GM18507 (cell line): ENCODE results near the gene SYNJ2.

Experiments
- DNase-seq: peaks from one replicate; pipeline ENCODE4 v3.0.0; 2011; ENCODE audit warnings: low read depth; ENCODE audit not compliant: insufficient read length; ENCODE audit errors: extremely low spot score
- FAIRE-seq: peaks from 2 replicates; lab custom pipeline; 2011; peaks lifted over from hg19 to GRCh38; lab: Jason Lieb, UNC

Gene SYNJ2

GRCh38 chr6:158033751-158034702, 52.4 kb downstream of the SYNJ2 start:
- FAIRE-seq = no peak
- DNase-seq = no peak

- DNase-seq (no peak), FAIRE-seq (no peak)
Measured at GRCh38 chr6:158036261-158036660, 54.6 kb downstream of the SYNJ2 start.

- DNase-seq (no peak), FAIRE-seq (no peak)
Measured at GRCh38 chr6:158037021-158037420, 55.4 kb downstream of the SYNJ2 start.

GRCh38 chr6:158037771-158038170, 56.1 kb downstream of the SYNJ2 start:
- FAIRE-seq (no peak), DNase-seq (no peak)

GRCh38 chr6:158038291-158039177, 56.9 kb downstream of the SYNJ2 start:
- no peak for FAIRE-seq
- no peak for DNase-seq

GRCh38 chr6:158039178-158039557, 57.5 kb downstream of the SYNJ2 start:
- DNase-seq (no peak), FAIRE-seq (no peak)

GRCh38 chr6:158039571-158040050, 57.9 kb downstream of the SYNJ2 start:
- no peak for DNase-seq
- no peak for FAIRE-seq

- no peak for FAIRE-seq
- no peak for DNase-seq
Measured at GRCh38 chr6:158040051-158040803, 58.6 kb downstream of the SYNJ2 start.

GRCh38 chr6:158040804-158041347, 59.2 kb downstream of the SYNJ2 start:
- FAIRE-seq (no peak), DNase-seq (no peak)

GRCh38 chr6:158041370-158041769, 59.7 kb downstream of the SYNJ2 start:
- FAIRE-seq = no peak

GRCh38 chr6:158041788-158042187, 60.1 kb downstream of the SYNJ2 start:
- DNase-seq (no peak), FAIRE-seq (no peak)

More at GRCh38 chr6:158041370-158041769, 59.7 kb downstream of the SYNJ2 start:
- DNase-seq = no peak

- no peak for FAIRE-seq
- DNase-seq = no peak
Measured at GRCh38 chr6:158042245-158042798, 60.7 kb downstream of the SYNJ2 start.

- DNase-seq (no peak), FAIRE-seq (no peak)
Measured at GRCh38 chr6:158043008-158043407, 61.3 kb downstream of the SYNJ2 start.

GRCh38 chr6:158043586-158044524, 62.2 kb downstream of the SYNJ2 start:
- DNase-seq (no peak), FAIRE-seq (no peak)

GRCh38 chr6:158044525-158044888, 62.8 kb downstream of the SYNJ2 start:
- FAIRE-seq (no peak), DNase-seq (no peak)

GRCh38 chr6:158046201-158047126, 64.8 kb downstream of the SYNJ2 start:
- FAIRE-seq = no peak
- DNase-seq = no peak

- no peak for FAIRE-seq
- DNase-seq = no peak
Measured at GRCh38 chr6:158047127-158047518, 65.5 kb downstream of the SYNJ2 start.
